K562 (cell line): ENCODE data around the gene SYNE2. TPM values are rescaled to one million over a fixed set of nuclear protein-coding genes. Genes with fewer than 3 reads are reported as not detected.

Experiments used
- ATAC-seq: fragments of 200-7000 bp; cut with Tn5 transposase; 3 replicates; pipeline ENCODE4 v1.9.1; 2020; ENCODE audit warnings: moderate library complexity
- BruUV-seq: library from RNA; stranded (reverse); fragments of 400-500 nt; replicated peaks from 2 replicates; lab custom pipeline; 2021; lab: Mats Ljungman, UMichigan
- CTCF ChIA-PET: fragments of 300-600 bp; formaldehyde crosslinking; extraction: SDS; loops from one replicate; lab custom pipeline; 2021; ENCODE audit warnings: low intra/inter-chr PET ratio; lab: Yijun Ruan, JAX
- POLR2A ChIA-PET: fragments of 300-600, 350-650 bp; sonication (Branson Sonifier 250); formaldehyde crosslinking; extraction: SDS; loops from one replicate; lab custom pipeline; 2021; ENCODE audit warnings: antibody characterized with exemption, inconsistent platforms; lab: Yijun Ruan, JAX
- DNase-seq, 4 experiments: peaks; one replicate each; pipeline versions ENCODE4 v3.0.0 to v3.0.0-alpha.2; 2011 to 2018; ENCODE audit warnings: low spot score in 3 of 4, mixed read lengths in 3 of 4; ENCODE audit errors: extremely low read depth in 1 of 4
- FAIRE-seq: peaks from 2 replicates; lab custom pipeline; 2011; peaks lifted over from hg19 to GRCh38; lab: Jason Lieb, UNC
- H2AFZ ChIP-seq: 2 replicates; pipeline ENCODE4 v1.6.0; 2011; ENCODE audit warnings: low read depth, low read length, control low read depth, inconsistent platforms
- H3K27ac ChIP-seq: fragments of 200-600 bp; 3 replicates; pipeline ENCODE4 v1.8.0; 2011; ENCODE audit warnings: low read depth, mild to moderate bottlenecking, control low read depth, inconsistent platforms, low read length, moderate library complexity, mixed read lengths; ENCODE audit errors: extremely low read depth
- H3K27me3 ChIP-seq, 2 experiments: fragments of 300-600 bp in 1 of 2; 2 replicates in 1 of 2; 3 replicates in 1 of 2; pipeline versions ENCODE4 v1.6.0 to v1.8.0; 2011; ENCODE audit warnings: inconsistent platforms in 2 of 2, low read length in 2 of 2, mild to moderate bottlenecking in 1 of 2, mixed read lengths in 1 of 2, moderate library complexity in 1 of 2; ENCODE audit not compliant: control insufficient read depth in 2 of 2, insufficient read depth in 2 of 2
- H3K36me3 ChIP-seq: fragments of 300-600 bp; 3 replicates; pipeline ENCODE4 v1.8.0; 2011; ENCODE audit warnings: mild to moderate bottlenecking, low read length, inconsistent platforms; ENCODE audit not compliant: control insufficient read depth, insufficient read depth
- H3K4me1 ChIP-seq, 2 experiments: fragments of 200-600 bp in 1 of 2; replicated peaks in 1 of 2; 2 replicates in 1 of 2; 3 replicates in 1 of 2; pipeline versions ENCODE4 v1.5.1 to v1.8.0; 2011; ENCODE audit warnings: inconsistent platforms in 2 of 2, low read length in 2 of 2, mild to moderate bottlenecking in 1 of 2, mixed read lengths in 1 of 2, moderate library complexity in 1 of 2; ENCODE audit not compliant: control insufficient read depth in 2 of 2, insufficient read depth in 2 of 2
- H3K4me2 ChIP-seq: 2 replicates; pipeline ENCODE4 v1.6.1; 2011; ENCODE audit warnings: low read length, control low read depth, inconsistent platforms, mixed read lengths; ENCODE audit not compliant: insufficient read depth
- H3K4me3 ChIP-seq: fragments of 200-600 bp; sonication (generic), shearing (Covaris generic); 2 replicates; pipeline ENCODE4 v1.5.1; 2016; ENCODE audit warnings: control low read depth, inconsistent platforms
- H3K79me2 ChIP-seq: fragments of 200-600 bp; 3 replicates; pipeline ENCODE4 v1.8.0; 2011; ENCODE audit warnings: low read length, inconsistent platforms; ENCODE audit not compliant: control insufficient read depth, insufficient read depth
- H3K9ac ChIP-seq, 2 experiments: 2 replicates each; pipeline versions ENCODE4 v1.6.0 to v1.6.1; 2011; ENCODE audit warnings: low read depth in 2 of 2, low read length in 2 of 2, control low read depth in 1 of 2, inconsistent platforms in 1 of 2, mild to moderate bottlenecking in 1 of 2, mixed read lengths in 1 of 2; ENCODE audit not compliant: insufficient read depth in 1 of 2
- H3K9me1 ChIP-seq: one replicate; pipeline ENCODE4 v1.6.0; 2011; ENCODE audit warnings: inconsistent platforms, mild to moderate bottlenecking, low read length, moderate library complexity; ENCODE audit not compliant: control insufficient read depth, insufficient read depth
- H3K9me3 ChIP-seq: replicated peaks from 2 replicates; pipeline ENCODE4 v1.5.1; 2011; ENCODE audit warnings: low read depth, low read length, inconsistent platforms; ENCODE audit not compliant: control insufficient read depth, insufficient read depth
- H4K20me1 ChIP-seq: replicated peaks from 2 replicates; pipeline ENCODE4 v1.6.1; 2011; ENCODE audit warnings: low read length, inconsistent platforms, mixed read lengths; ENCODE audit not compliant: control insufficient read depth, insufficient read depth
- PHF20 ChIP-seq: fragments of 450-650 bp; IDR thresholded peaks from 2 replicates; pipeline ENCODE4 v1.6.1; 2018; ENCODE audit not compliant: partially characterized antibody
- ZC3H8 ChIP-seq: fragments of 450-650 bp; IDR thresholded peaks from 2 replicates; pipeline ENCODE4 v1.6.1; 2017
- WGBS: fragments of 100-300 bp; shearing (Covaris generic); methylation state at CpG from one replicate; pipeline ENCODE4 v1.1.6; 2016; ENCODE audit warnings: low coverage, mixed read lengths; ENCODE audit not compliant: insufficient coverage; ENCODE audit errors: missing lambda C conversion rate; 5-methylcytosine and 5-hydroxymethylcytosine counted together
- in situ Hi-C: fragments of 300-500 bp; cut with MboI; formaldehyde crosslinking; loops from 4 replicates; pipeline ENCODE4 v1.15.0; 2018; ENCODE audit warnings: inconsistent platforms, mixed read lengths
- intact Hi-C: fragments of 100-400 bp; cut with micrococcal nuclease; formaldehyde crosslinking; loops from 2 replicates; pipeline ENCODE4 v1.14.2; 2022
- polyA plus RNA-seq, 8 experiments: library from polyadenylated mRNA; depleted of rRNA in 4 of 8; stranded (reverse) in 5 of 8; unstranded in 3 of 8; fragments of >200 nt; fragmentation: Nextera tagmentation in 2 of 8; fragmentation: Illumina TruSeq in 1 of 8; extraction: Ambion mirVana in 2 of 8; extraction: Trizol in 1 of 8; gene quantifications; 2 replicates each; pipeline versions ENCODE4 v1.2.1 to v1.2.3, GENCODE V29; 2011 to 2014; ENCODE audit warnings: inconsistent platforms in 1 of 8, missing spikeins in 1 of 8
- total RNA-seq, 7 experiments: library from RNA; depleted of rRNA in 6 of 7; stranded (reverse); fragments of >200 nt in 6 of 7; fragmentation: Illumina TruSeq in 2 of 7; extraction: Trizol in 2 of 7; gene quantifications; 2 replicates each; pipeline versions ENCODE4 v1.2.1 to v1.2.3, GENCODE V29; 2011 to 2021; ENCODE audit warnings: low replicate concordance in 1 of 7
- TF ChIP-seq, protein P1 (sequence below), 2 experiments: fragments of 450-650 bp; conservative IDR thresholded peaks; 2 replicates each; pipeline ENCODE4 v1.6.1; 2017; ENCODE audit warnings: mild to moderate bottlenecking in 2 of 2, moderate library complexity in 2 of 2
- TF ChIP-seq, protein P2 (sequence below), 2 experiments: fragments of 450-650 bp in 1 of 2; sonication (generic) in 1 of 2; formaldehyde crosslinking in 1 of 2; IDR thresholded peaks; 2 replicates each; pipeline versions ENCODE4 v1.7.1 to v1.9.0; 2016 to 2022; ENCODE audit warnings: inconsistent platforms in 1 of 2, mild to moderate bottlenecking in 1 of 2, missing genetic modification reagents in 1 of 2

Gene SYNE2
- total and polyA plus RNA-seq, 9 of the 15 experiments (the other 6 are each of a cell fraction or from before 2014, with no cell fraction given): 0.06 to 0.53 (median 0.11) TPM

DNA sequence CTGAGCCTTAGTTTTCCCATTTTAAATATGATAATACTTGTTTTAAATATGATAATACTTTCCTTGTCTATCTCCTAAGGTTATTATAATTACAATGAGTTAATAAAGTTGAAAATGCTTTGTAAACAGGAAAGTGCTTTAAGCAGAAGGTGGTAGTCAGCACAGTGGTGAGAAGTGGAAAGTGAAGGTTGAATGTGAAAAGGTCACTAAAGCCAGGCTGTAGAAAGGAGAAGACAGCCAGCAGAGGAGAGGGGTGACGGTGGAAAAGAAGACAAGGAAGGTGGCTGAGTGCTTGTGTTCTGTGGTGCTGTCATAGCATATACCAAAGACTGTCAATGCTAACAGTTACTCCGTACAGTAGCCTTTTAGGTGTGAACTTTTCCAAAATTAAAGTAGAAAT, 323.5 kb downstream of the SYNE2 start:
- Histone ChIP-seq H3K9me3 (no peaks in the 10 kb centered on the region), H3K79me2 (no peaks in the 10 kb centered on the region), H3K36me3 (no peaks in the 10 kb centered on the region), H3K4me2 (no peak overlapping the region), H3K4me3 (no peak overlapping the region), H3K4me1 (peaks cover 0 to 3% of the 10 kb centered on the region in 2 experiments; a peak in 3 of 5 replicates), H3K9ac (no peak overlapping the region), H2AFZ (no peak overlapping the region), H4K20me1 (no peaks in the 10 kb centered on the region), H3K27me3 (no peaks in the 10 kb centered on the region), H3K9me1 (no peaks in the 10 kb centered on the region), H3K27ac (no peak overlapping the region)
- WGBS: 39% methylated on average over 2 of the region's 2 CpGs
- no peak for DNase-seq
- ATAC-seq: peak; percentile 42; the same call in 1 of the 3 replicates
- intact Hi-C loops (no loop called here), in situ Hi-C loops (no loop called here)
- BruUV-seq: no TSS peak
- TF ChIP-seq, protein P1, sequence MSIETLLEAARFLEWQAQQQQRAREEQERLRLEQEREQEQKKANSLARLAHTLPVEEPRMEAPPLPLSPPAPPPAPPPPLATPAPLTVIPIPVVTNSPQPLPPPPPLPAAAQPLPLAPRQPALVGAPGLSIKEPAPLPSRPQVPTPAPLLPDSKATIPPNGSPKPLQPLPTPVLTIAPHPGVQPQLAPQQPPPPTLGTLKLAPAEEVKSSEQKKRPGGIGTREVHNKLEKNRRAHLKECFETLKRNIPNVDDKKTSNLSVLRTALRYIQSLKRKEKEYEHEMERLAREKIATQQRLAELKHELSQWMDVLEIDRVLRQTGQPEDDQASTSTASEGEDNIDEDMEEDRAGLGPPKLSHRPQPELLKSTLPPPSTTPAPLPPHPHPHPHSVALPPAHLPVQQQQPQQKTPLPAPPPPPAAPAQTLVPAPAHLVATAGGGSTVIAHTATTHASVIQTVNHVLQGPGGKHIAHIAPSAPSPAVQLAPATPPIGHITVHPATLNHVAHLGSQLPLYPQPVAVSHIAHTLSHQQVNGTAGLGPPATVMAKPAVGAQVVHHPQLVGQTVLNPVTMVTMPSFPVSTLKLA (conservative IDR thresholded peaks at IDR 0.05): no peak
- TF ChIP-seq PHF20: no peak
- TF ChIP-seq, protein P2, sequence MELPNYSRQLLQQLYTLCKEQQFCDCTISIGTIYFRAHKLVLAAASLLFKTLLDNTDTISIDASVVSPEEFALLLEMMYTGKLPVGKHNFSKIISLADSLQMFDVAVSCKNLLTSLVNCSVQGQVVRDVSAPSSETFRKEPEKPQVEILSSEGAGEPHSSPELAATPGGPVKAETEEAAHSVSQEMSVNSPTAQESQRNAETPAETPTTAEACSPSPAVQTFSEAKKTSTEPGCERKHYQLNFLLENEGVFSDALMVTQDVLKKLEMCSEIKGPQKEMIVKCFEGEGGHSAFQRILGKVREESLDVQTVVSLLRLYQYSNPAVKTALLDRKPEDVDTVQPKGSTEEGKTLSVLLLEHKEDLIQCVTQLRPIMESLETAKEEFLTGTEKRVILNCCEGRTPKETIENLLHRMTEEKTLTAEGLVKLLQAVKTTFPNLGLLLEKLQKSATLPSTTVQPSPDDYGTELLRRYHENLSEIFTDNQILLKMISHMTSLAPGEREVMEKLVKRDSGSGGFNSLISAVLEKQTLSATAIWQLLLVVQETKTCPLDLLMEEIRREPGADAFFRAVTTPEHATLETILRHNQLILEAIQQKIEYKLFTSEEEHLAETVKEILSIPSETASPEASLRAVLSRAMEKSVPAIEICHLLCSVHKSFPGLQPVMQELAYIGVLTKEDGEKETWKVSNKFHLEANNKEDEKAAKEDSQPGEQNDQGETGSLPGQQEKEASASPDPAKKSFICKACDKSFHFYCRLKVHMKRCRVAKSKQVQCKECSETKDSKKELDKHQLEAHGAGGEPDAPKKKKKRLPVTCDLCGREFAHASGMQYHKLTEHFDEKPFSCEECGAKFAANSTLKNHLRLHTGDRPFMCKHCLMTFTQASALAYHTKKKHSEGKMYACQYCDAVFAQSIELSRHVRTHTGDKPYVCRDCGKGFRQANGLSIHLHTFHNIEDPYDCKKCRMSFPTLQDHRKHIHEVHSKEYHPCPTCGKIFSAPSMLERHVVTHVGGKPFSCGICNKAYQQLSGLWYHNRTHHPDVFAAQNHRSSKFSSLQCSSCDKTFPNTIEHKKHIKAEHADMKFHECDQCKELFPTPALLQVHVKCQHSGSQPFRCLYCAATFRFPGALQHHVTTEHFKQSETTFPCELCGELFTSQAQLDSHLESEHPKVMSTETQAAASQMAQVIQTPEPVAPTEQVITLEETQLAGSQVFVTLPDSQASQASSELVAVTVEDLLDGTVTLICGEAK (IDR thresholded peaks at IDR 0.05): 0 out of 2 replicates have a peak, but pooled peaks have one; percentile 48
- TF ChIP-seq, protein P2 (CRISPR knock-in tag; IDR thresholded peaks at IDR 0.05): no peak
- no peak for TF ChIP-seq ZC3H8
- ChIA-PET CTCF (no interaction called here), POLR2A (no interaction called here)
- FAIRE-seq: no peak
